ENCODE results near the gene CLEC2A.

DNA sequence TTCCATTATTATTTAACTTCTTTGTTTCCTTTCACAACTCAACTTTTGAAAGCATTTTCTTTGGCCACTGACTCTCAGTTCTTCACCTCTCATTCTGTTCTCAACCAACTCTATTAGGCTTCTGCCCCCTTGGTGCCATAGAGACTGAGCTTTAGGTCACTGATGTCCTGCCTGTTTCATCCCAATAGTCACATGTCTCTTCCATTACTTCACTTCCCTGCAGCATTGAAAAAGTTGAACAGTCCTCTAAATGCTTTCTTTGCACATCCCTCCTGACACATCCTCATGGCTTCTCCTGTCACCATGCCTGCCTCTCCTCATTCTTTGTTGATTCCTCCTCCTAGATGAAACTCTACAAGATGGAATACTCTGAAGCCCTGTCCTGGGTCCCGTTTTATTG, 41.8 kb upstream of the CLEC2A start:
- TF ChIP-seq, protein P1, sequence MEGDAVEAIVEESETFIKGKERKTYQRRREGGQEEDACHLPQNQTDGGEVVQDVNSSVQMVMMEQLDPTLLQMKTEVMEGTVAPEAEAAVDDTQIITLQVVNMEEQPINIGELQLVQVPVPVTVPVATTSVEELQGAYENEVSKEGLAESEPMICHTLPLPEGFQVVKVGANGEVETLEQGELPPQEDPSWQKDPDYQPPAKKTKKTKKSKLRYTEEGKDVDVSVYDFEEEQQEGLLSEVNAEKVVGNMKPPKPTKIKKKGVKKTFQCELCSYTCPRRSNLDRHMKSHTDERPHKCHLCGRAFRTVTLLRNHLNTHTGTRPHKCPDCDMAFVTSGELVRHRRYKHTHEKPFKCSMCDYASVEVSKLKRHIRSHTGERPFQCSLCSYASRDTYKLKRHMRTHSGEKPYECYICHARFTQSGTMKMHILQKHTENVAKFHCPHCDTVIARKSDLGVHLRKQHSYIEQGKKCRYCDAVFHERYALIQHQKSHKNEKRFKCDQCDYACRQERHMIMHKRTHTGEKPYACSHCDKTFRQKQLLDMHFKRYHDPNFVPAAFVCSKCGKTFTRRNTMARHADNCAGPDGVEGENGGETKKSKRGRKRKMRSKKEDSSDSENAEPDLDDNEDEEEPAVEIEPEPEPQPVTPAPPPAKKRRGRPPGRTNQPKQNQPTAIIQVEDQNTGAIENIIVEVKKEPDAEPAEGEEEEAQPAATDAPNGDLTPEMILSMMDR (conservative IDR thresholded peaks at IDR 0.05) = no peak
- TF ChIP-seq EZH2 (IDR thresholded peaks at IDR 0.05; ENCODE audit: low read depth) = no peak
